A673 (cell line): ENCODE results near the gene HPF1. TPM values are rescaled to one million over a fixed set of nuclear protein-coding genes. Genes with fewer than 3 reads are reported as not detected.
"Not testable (repeated sequence)": the region's sequence is repeated elsewhere in the genome, so short reads cannot be mapped to it uniquely, and the experiment has no call there.

Source experiments
- BruUV-seq: library from RNA; stranded (reverse); fragments of 400-500 nt; replicated peaks from 2 replicates; lab custom pipeline; 2021; lab: Mats Ljungman, UMichigan
- CTCF ChIA-PET: fragments of 300-600 bp; sonication (Branson Sonifier 250); formaldehyde crosslinking; loops from one replicate; lab custom pipeline; 2022; ENCODE audit warnings: antibody characterized with exemption; lab: Charles Lee
- POLR2A ChIA-PET: fragments of 300-600 bp; sonication (Branson Sonifier 250); formaldehyde crosslinking; loops from one replicate; lab custom pipeline; 2022; ENCODE audit warnings: antibody characterized with exemption; ENCODE audit not compliant: low non-redundant PET; lab: Charles Lee
- DNase-seq: peaks from one replicate; pipeline ENCODE4 v3.0.0-alpha.2; 2015; ENCODE audit warnings: low spot score
- H3K27ac ChIP-seq: fragments of 200-600 bp; sonication (generic); 2 replicates; pipeline ENCODE4 v1.5.1; 2016; ENCODE audit warnings: mixed run types, low read depth, mild to moderate bottlenecking, mixed read lengths, antibody characterized with exemption, low read length; ENCODE audit not compliant: poor library complexity, severe bottlenecking
- H3K27me3 ChIP-seq: fragments of 200-600 bp; sonication (generic); replicated peaks from 2 replicates; pipeline ENCODE4 v1.6.1; 2017; ENCODE audit warnings: mixed run types, low read depth, mild to moderate bottlenecking, mixed read lengths, antibody characterized with exemption, low read length; ENCODE audit not compliant: insufficient read depth, poor library complexity
- H3K36me3 ChIP-seq: fragments of 200-600 bp; sonication (generic); 2 replicates; pipeline ENCODE4 v1.6.1; 2016; ENCODE audit warnings: mixed run types, mild to moderate bottlenecking, mixed read lengths, antibody characterized with exemption, low read length; ENCODE audit not compliant: insufficient read depth, poor library complexity, severe bottlenecking
- H3K4me1 ChIP-seq: fragments of 200-600 bp; sonication (generic); 2 replicates; pipeline ENCODE4 v1.6.1; 2017; ENCODE audit warnings: mixed run types, mild to moderate bottlenecking, mixed read lengths, antibody characterized with exemption, low read length; ENCODE audit not compliant: insufficient read depth, poor library complexity, severe bottlenecking
- H3K4me3 ChIP-seq: fragments of 200-600 bp; sonication (generic); 2 replicates; pipeline ENCODE4 v1.5.1; 2016; ENCODE audit warnings: low read depth, mixed run types, mild to moderate bottlenecking, mixed read lengths, low read length; ENCODE audit not compliant: poor library complexity, severe bottlenecking
- H3K9me3 ChIP-seq: fragments of 200-600 bp; sonication (generic); 2 replicates; pipeline ENCODE4 v1.6.1; 2016; ENCODE audit warnings: mixed run types, low read depth, mild to moderate bottlenecking, mixed read lengths, antibody characterized with exemption, low read length; ENCODE audit not compliant: poor library complexity, severe bottlenecking
- EZH2 ChIP-seq: fragments of 200-600 bp; sonication (generic); IDR thresholded peaks from 2 replicates; pipeline ENCODE4 v1.6.1; 2017; ENCODE audit warnings: borderline replicate concordance, low read depth, mild to moderate bottlenecking, mixed read lengths, antibody characterized with exemption, low read length; ENCODE audit not compliant: poor library complexity, severe bottlenecking
- intact Hi-C: fragments of 100-400 bp; cut with micrococcal nuclease; formaldehyde crosslinking; loops from one replicate; pipeline ENCODE4 v1.10.0; 2022; ENCODE audit not compliant: unreplicated experiment
- total RNA-seq: library from RNA; stranded (reverse); gene quantifications from 2 replicates; pipeline ENCODE4 v1.2.3, GENCODE V29; 2021
- TF ChIP-seq, protein P1 (sequence below): fragments of 300-800, 200-600 bp; sonication (generic); conservative IDR thresholded peaks from 2 replicates; pipeline ENCODE4 v1.5.1; 2017; ENCODE audit warnings: low read depth, mild to moderate bottlenecking, antibody characterized with exemption, low read length, moderate library complexity, mixed read lengths

The HPF1 gene
- total RNA-seq, 1 experiment from 2014 or later: 54.4 TPM

DNA sequence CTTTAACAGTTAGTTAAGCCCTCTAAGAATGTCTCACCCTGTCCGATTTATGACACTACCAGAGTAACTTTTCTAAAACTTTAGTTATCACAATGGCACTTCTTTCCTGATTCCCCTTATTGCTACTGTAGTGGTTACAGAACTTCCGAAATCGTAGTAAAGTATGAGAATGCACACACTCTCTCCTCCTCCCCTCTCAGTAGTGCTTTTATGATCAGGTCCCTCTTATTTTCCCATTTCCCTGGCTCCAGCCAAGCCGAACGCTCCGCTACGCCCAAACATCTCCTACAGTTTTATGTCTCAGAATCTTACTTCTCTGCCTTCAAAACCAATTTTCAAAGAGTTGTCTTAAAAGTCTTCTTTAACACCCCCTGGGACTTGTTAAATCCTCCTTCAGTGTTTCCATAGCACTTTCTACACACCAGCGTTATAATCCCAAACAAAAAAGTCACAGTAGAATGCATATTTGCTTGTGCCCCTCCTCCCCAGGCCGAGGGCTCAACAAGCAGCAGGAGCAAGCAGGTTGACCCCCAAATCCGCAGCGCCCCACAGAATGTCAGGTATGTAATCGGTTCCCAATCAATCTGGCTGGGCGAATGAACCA is 671 bp downstream of the HPF1 start:
- CTCF ChIA-PET: interaction anchor here (0.5 to 1.0 kb wide), 2 partner anchors 143 to 290 kb away, joined by 3 read pairs; no protein-coding TSS in a partner anchor
- BruUV-seq: no TSS peak
- POLR2A ChIA-PET: no interaction called here
- H3K4me3 ChIP-seq: peak overlapping the region; percentile 66
- no peaks in the 10 kb centered on the region for H3K9me3 ChIP-seq
- H3K36me3 ChIP-seq: peaks cover 14% of the 10 kb centered on the region
- H3K27me3 ChIP-seq: no peaks in the 10 kb centered on the region
- no peak for TF ChIP-seq EZH2
- peaks cover 15% of the 10 kb centered on the region for H3K4me1 ChIP-seq
- peak overlapping the region; percentile 72 for H3K27ac ChIP-seq
- no peak for DNase-seq
- intact Hi-C loops: loop anchor here (10.0 kb wide), 1 partner anchor 142 kb away; the partner anchor contains the start of gene NEK1

DNA sequence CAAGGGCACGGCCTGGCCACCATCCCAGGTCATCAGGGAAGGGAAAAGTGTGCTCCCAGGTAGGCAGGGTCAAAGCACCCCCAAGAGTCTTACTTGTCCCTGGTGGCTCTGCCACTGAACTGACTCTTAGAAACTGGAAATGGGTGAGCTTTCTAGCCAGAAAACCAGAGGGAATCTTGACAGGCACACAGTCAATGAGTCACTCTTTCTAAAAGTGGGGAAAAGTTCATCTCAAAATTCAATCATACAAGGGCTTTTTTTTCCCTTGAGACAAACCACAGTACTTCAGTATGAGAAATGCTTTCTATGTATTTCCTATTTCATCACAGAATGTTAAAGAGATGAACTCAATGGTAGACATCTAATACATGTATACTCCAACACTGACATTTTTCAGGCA is 12.5 kb downstream of the HPF1 start:
- Histone ChIP-seq H3K4me3 (no peak overlapping the region), H3K27me3 (no peaks in the 10 kb centered on the region), H3K4me1 (no peaks in the 10 kb centered on the region), H3K9me3 (no peaks in the 10 kb centered on the region), H3K27ac (no peak overlapping the region), H3K36me3 (peaks cover 17% of the 10 kb centered on the region)
- TF ChIP-seq, protein P1, sequence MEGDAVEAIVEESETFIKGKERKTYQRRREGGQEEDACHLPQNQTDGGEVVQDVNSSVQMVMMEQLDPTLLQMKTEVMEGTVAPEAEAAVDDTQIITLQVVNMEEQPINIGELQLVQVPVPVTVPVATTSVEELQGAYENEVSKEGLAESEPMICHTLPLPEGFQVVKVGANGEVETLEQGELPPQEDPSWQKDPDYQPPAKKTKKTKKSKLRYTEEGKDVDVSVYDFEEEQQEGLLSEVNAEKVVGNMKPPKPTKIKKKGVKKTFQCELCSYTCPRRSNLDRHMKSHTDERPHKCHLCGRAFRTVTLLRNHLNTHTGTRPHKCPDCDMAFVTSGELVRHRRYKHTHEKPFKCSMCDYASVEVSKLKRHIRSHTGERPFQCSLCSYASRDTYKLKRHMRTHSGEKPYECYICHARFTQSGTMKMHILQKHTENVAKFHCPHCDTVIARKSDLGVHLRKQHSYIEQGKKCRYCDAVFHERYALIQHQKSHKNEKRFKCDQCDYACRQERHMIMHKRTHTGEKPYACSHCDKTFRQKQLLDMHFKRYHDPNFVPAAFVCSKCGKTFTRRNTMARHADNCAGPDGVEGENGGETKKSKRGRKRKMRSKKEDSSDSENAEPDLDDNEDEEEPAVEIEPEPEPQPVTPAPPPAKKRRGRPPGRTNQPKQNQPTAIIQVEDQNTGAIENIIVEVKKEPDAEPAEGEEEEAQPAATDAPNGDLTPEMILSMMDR: no peak
- no peak for TF ChIP-seq EZH2
- intact Hi-C loops: no loop called here
- CTCF ChIA-PET: no interaction called here
- POLR2A ChIA-PET: no interaction called here
- BruUV-seq: no TSS peak
- DNase-seq: no peak

- no peak for TF ChIP-seq EZH2
- TF ChIP-seq, protein P1: no peak
- Histone ChIP-seq H3K4me3 (no peak overlapping the region), H3K36me3 (peaks cover 14% of the 10 kb centered on the region), H3K27ac (no peak overlapping the region), H3K9me3 (no peaks in the 10 kb centered on the region), H3K27me3 (no peaks in the 10 kb centered on the region), H3K4me1 (no peaks in the 10 kb centered on the region)
- no TSS peak for BruUV-seq
- ChIA-PET POLR2A (no interaction called here), CTCF (no interaction called here)
- intact Hi-C loops: no loop called here
- DNase-seq: no peak
These were observed 13.1 kb downstream of the HPF1 start for GRCh38 chr4:169744601-169745000.

DNA sequence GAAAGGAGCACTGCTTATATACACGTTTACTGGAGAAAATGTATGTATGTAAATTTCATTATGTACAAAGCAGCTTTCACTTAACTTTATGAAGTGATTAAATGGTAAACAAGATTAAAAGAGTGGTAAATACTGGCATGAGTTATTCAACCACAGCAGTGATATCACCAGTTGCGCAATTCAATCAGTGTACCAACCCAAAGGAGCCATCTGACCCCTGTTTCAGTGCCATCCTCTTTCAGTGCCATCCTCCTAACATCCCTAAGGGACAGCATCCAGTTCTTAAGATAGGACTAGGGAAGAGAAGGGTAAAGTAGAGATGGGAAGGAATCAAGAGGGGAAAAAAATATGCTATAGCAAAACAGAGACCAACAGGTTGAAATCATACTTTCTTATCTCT is 16.2 kb downstream of the HPF1 start:
- no peaks in the 10 kb centered on the region for H3K4me1 ChIP-seq
- H3K27ac ChIP-seq: no peak overlapping the region
- no peak for DNase-seq
- CTCF ChIA-PET: no interaction called here
- POLR2A ChIA-PET: no interaction called here
- no peaks in the 10 kb centered on the region for H3K9me3 ChIP-seq
- H3K27me3 ChIP-seq: no peaks in the 10 kb centered on the region
- TF ChIP-seq, protein P1: no peak
- TF ChIP-seq EZH2: no peak
- no TSS peak for BruUV-seq
- H3K36me3 ChIP-seq: peaks cover 12% of the 10 kb centered on the region
- intact Hi-C loops: no loop called here
- H3K4me3 ChIP-seq: no peak overlapping the region

DNA sequence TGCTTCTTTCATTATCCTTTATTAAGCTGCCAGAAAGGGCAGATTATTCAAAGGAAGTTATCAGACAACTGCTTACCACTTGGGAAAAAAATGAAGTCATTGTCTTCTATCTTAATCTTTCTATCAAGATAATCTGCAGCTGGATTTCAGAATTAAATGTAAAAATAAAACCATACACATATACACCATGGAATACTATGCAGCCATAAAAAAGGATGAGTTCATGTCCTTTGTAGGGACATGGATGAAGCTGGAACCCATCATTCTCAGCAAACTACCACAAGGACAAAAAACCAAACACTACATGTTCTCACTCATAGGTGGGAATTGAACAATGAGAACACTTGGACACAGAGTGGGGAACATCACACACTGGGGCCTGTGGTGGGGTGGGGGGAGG is 19.1 kb downstream of the HPF1 start:
- CTCF ChIA-PET, H3K27me3 ChIP-seq, H3K27ac ChIP-seq, H3K9me3 ChIP-seq, H3K4me3 ChIP-seq, DNase-seq, H3K4me1 ChIP-seq, intact Hi-C loops, BruUV-seq, POLR2A ChIA-PET: not testable (repeated sequence)
- peaks cover 20% of the 10 kb centered on the region for H3K36me3 ChIP-seq
